Measurements from ENCODE around the gene COL4A5.
"Not testable (repeated sequence)": the region's sequence is repeated elsewhere in the genome, so short reads cannot be mapped to it uniquely, and the experiment has no call there.

Gene COL4A5

DNA sequence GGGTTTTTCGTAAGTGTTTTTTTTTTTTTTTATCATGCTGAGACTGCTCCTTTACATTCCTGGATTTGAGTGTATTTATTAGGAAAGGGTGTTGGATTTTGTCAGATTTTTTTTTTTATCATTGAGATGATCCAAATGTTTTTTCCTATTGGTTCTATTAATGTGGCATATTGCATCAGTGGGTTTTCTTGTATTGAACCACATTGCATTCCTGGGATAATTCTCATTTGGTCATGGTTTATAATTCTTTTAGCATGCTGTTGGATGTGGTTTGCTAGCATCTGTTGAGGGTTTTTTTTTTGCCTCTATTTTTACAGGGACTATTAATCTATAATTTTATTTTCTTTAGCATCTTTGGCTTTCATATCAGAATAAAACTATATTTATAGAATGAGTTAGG, 28.8 kb downstream of the COL4A5 start:
- no peak for DNase-seq (ENCODE audit: insufficient read length)
- FAIRE-seq = no peak
- TF ChIP-seq POLR2AphosphoS5 (IDR thresholded peaks at IDR 0.05; ENCODE audit: low read depth, low read length) (no peak), TAF1 (IDR thresholded peaks at IDR 0.05; ENCODE audit: borderline replicate concordance, low read depth, low read length) (no peak), POLR2A (IDR thresholded peaks at IDR 0.05; ENCODE audit: low read depth, low read length) (no peak)

DNA sequence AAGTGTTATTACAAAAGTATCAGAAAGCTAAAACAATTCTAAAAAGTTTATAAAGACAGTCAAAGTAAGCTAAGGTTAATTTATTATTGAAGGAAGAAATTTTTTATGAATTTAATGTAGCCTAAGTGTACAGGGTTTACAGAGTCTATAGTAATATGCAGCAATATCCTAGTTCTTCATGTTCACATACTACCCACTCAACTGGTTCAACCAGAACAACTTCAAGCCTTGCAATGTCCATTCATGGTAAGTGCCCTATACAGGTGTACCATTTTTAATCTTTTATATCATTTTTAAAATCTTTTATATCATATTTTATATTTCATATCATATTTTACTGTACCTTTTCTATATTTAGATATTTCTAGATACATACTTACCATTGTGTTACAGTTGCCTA, 34.3 kb downstream of the COL4A5 start:
- TF ChIP-seq TAF1 (IDR thresholded peaks at IDR 0.05; ENCODE audit: borderline replicate concordance, low read depth, low read length) = no peak
- no peak for TF ChIP-seq POLR2A (IDR thresholded peaks at IDR 0.05; ENCODE audit: low read depth, low read length)
- no peak for TF ChIP-seq POLR2AphosphoS5 (IDR thresholded peaks at IDR 0.05; ENCODE audit: low read depth, low read length)
- FAIRE-seq (no peak), DNase-seq (ENCODE audit: insufficient read length) (no peak)

GRCh38 chrX:108481528-108481927, 41.9 kb downstream of the COL4A5 start:
- FAIRE-seq; DNase-seq (ENCODE audit: insufficient read length): not testable (repeated sequence)

- TF ChIP-seq TAF1 (IDR thresholded peaks at IDR 0.05; ENCODE audit: borderline replicate concordance, low read depth, low read length) = no peak
- TF ChIP-seq POLR2A (IDR thresholded peaks at IDR 0.05; ENCODE audit: low read depth, low read length) = no peak
- no peak for TF ChIP-seq POLR2AphosphoS5 (IDR thresholded peaks at IDR 0.05; ENCODE audit: low read depth, low read length)
- DNase-seq (ENCODE audit: insufficient read length) = no peak
- no peak for FAIRE-seq
These were observed 44.6 kb downstream of the COL4A5 start for GRCh38 chrX:108484251-108484650.

DNA sequence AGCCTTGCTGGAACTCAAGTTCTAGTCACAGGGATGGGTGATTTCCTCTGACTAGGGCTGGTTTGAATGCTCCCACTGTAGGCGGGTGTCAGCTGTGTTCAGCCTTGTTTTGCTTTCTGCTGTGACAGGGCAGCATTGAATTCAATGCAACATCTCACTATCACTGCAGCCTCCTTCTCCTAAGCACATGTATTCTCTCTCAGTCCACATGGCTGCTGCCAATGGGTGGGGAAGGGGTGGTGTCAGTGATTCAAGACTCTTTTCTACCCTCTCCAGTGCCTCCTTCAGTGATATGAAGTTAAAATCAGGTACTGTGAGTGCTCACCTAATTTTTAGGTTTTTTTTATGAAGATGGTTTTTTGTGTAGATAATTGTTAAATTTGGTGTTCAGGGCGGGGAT, 46.3 kb downstream of the COL4A5 start:
- FAIRE-seq (no peak), DNase-seq (ENCODE audit: insufficient read length) (no peak)
- TF ChIP-seq POLR2AphosphoS5 (IDR thresholded peaks at IDR 0.05; ENCODE audit: low read depth, low read length) = no peak
- TF ChIP-seq TAF1 (IDR thresholded peaks at IDR 0.05; ENCODE audit: borderline replicate concordance, low read depth, low read length) = no peak
- no peak for TF ChIP-seq POLR2A (IDR thresholded peaks at IDR 0.05; ENCODE audit: low read depth, low read length)

DNA sequence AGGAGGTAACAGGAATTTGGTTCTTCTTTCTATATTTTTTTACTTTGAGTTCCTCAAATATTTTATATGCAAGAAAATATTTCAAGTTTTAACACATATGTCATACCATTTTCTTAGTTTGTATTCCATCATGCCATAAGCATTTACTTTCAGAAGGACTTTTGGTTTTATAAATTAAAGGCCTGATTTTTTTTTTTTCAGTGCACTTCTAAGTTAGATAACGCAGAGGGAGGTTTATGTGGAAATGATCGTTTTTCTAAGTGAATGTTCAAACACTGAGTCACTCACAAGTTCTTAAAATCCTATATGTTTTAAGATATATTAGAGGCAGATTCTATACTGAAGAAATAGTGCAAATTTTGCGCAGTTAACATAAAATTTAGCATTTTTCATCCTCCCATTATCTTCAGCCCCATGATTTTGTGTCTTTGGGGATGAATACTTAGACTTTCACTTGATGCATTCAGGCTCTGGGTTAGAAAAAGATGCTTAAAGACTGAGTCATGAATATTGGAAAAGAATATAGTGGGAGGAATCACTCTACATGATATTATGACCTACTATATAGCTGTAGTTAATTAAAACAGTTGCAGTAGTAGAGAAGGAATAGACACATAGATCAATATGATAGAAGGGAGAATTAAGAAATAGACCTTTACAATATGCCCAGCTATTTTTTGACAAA, 54.9 kb downstream of the COL4A5 start:
- FAIRE-seq (no peak), DNase-seq (ENCODE audit: insufficient read length) (no peak)
- TF ChIP-seq POLR2A (IDR thresholded peaks at IDR 0.05; ENCODE audit: low read depth, low read length) (no peak), TAF1 (IDR thresholded peaks at IDR 0.05; ENCODE audit: borderline replicate concordance, low read depth, low read length) (no peak)

DNA sequence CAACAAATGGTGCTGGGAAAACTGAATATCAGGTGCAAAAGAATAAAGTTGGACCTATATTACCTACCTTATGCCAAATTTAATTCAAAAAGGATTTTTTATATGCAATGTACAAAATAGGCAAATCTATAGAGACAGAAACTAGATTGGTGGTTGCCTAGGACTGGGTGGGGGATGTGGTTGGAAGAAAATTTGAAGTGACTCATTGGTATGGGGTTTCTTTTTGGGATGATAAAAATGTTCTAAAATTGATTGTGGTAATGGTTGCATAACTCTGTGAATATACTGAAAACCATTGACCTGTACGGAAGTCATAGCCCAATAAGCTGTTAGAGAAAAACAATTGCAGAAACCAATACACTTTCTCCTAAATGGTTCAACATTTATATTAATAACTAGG, 72.1 kb downstream of the COL4A5 start:
- TF ChIP-seq TAF1 (IDR thresholded peaks at IDR 0.05; ENCODE audit: borderline replicate concordance, low read depth, low read length) (no peak), POLR2A (IDR thresholded peaks at IDR 0.05; ENCODE audit: low read depth, low read length) (no peak), POLR2AphosphoS5 (IDR thresholded peaks at IDR 0.05; ENCODE audit: low read depth, low read length) (no peak)
- DNase-seq (ENCODE audit: insufficient read length) = no peak
- no peak for FAIRE-seq

DNA sequence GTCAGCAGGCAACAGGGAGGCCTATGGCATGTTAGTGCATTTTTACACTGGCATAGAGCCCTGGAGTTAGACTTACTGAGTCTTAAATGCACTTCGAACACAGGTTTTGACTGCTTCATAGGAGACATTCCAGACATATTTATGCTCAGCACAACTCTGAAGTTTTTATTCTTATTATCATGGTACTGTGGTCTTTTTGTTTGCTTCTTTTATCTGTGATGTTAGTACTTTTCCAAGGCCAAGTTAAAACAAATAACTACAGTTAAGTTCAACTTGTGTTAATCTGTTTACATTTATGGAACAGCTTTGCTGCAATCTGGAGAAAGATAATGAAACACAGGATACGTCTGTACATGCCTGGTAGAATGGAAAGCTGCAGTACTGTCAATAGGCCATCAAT, 76.5 kb downstream of the COL4A5 start:
- DNase-seq (ENCODE audit: insufficient read length) = no peak
- TF ChIP-seq POLR2AphosphoS5 (IDR thresholded peaks at IDR 0.05; ENCODE audit: low read depth, low read length) = no peak
- no peak for TF ChIP-seq POLR2A (IDR thresholded peaks at IDR 0.05; ENCODE audit: low read depth, low read length)
- no peak for TF ChIP-seq TAF1 (IDR thresholded peaks at IDR 0.05; ENCODE audit: borderline replicate concordance, low read depth, low read length)
- no peak for FAIRE-seq

GRCh38 chrX:108527724-108528123, 88.1 kb downstream of the COL4A5 start:
- TF ChIP-seq POLR2AphosphoS5 (IDR thresholded peaks at IDR 0.05; ENCODE audit: low read depth, low read length) = no peak
- no peak for TF ChIP-seq POLR2A (IDR thresholded peaks at IDR 0.05; ENCODE audit: low read depth, low read length)
- TF ChIP-seq TAF1 (IDR thresholded peaks at IDR 0.05; ENCODE audit: borderline replicate concordance, low read depth, low read length) = no peak

GRCh38 chrX:108537005-108537404, 97.4 kb downstream of the COL4A5 start:
- TF ChIP-seq POLR2AphosphoS5 (IDR thresholded peaks at IDR 0.05; ENCODE audit: low read depth, low read length) (no peak), POLR2A (IDR thresholded peaks at IDR 0.05; ENCODE audit: low read depth, low read length) (no peak), TAF1 (IDR thresholded peaks at IDR 0.05; ENCODE audit: borderline replicate concordance, low read depth, low read length) (no peak)
- DNase-seq (ENCODE audit: insufficient read length) (no peak), FAIRE-seq (peak; percentile 79)

More at GRCh38 chrX:108527724-108528123, 88.1 kb downstream of the COL4A5 start:
- FAIRE-seq = no peak
- no peak for DNase-seq (ENCODE audit: insufficient read length)

- DNase-seq (ENCODE audit: insufficient read length) = no peak
- no peak for FAIRE-seq
- no peak for TF ChIP-seq POLR2AphosphoS5 (IDR thresholded peaks at IDR 0.05; ENCODE audit: low read depth, low read length)
- no peak for TF ChIP-seq TAF1 (IDR thresholded peaks at IDR 0.05; ENCODE audit: borderline replicate concordance, low read depth, low read length)
- no peak for TF ChIP-seq POLR2A (IDR thresholded peaks at IDR 0.05; ENCODE audit: low read depth, low read length)
These were observed 101.6 kb downstream of the COL4A5 start for GRCh38 chrX:108541286-108541685.

DNA sequence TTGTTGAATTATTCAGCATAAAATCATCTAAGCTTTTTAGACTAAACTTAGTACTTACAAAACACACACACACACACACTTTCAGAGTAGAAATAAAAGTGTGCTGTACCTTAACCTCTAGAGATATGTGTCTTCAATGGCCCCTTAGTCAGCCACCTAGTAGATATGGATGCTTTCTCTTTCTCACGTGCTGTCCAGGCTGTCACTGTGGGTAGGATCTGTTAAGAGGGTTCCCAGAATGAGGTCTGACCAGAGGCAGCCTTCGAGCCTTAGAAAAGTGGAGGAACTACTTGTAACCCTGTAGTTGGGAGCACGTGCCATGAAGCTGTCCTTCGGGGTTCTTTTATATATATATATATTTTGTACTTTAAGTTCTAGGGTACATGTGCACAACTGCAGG, 117.9 kb downstream of the COL4A5 start:
- no peak for DNase-seq (ENCODE audit: insufficient read length)
- TF ChIP-seq POLR2A (IDR thresholded peaks at IDR 0.05; ENCODE audit: low read depth, low read length) (no peak), TAF1 (IDR thresholded peaks at IDR 0.05; ENCODE audit: borderline replicate concordance, low read depth, low read length) (no peak), POLR2AphosphoS5 (IDR thresholded peaks at IDR 0.05; ENCODE audit: low read depth, low read length) (no peak)
- FAIRE-seq = no peak

- FAIRE-seq (no peak), DNase-seq (ENCODE audit: insufficient read length) (no peak)
- TF ChIP-seq TAF1 (IDR thresholded peaks at IDR 0.05; ENCODE audit: borderline replicate concordance, low read depth, low read length) (no peak), POLR2A (IDR thresholded peaks at IDR 0.05; ENCODE audit: low read depth, low read length) (no peak), POLR2AphosphoS5 (IDR thresholded peaks at IDR 0.05; ENCODE audit: low read depth, low read length) (no peak)
These were observed 118.6 kb downstream of the COL4A5 start for GRCh38 chrX:108558217-108558616.
